Liver (tissue), 9 donors: ENCODE measurements around the gene LPGAT1. TPM values are rescaled to one million over a fixed set of nuclear protein-coding genes. Genes with fewer than 3 reads are reported as not detected.

ENCODE experiments used
- DNase-seq: peaks from one replicate; pipeline ENCODE4 v3.0.0-alpha.2; 2017; ENCODE audit warnings: low spot score
- H3K27ac ChIP-seq, 2 donors: one replicate each; pipeline ENCODE4 v1.7.0; 2013; ENCODE audit warnings: inconsistent platforms in 2 of 2, low read length in 2 of 2, control low read depth in 1 of 2, low read depth in 1 of 2, mild to moderate bottlenecking in 1 of 2
- H3K27me3 ChIP-seq, 4 donors: one replicate each; pipeline versions ENCODE4 v1.6.1 to v1.7.0; 2013; ENCODE audit warnings: low read length in 3 of 4, inconsistent platforms in 1 of 4, mild to moderate bottlenecking in 1 of 4, moderate library complexity in 1 of 4; ENCODE audit not compliant: control insufficient read depth in 4 of 4, insufficient read depth in 4 of 4
- H3K36me3 ChIP-seq, 4 donors: one replicate each; pipeline versions ENCODE4 v1.6.1 to v1.7.0; 2013; ENCODE audit warnings: low read length in 3 of 4, mild to moderate bottlenecking in 3 of 4, low read depth in 1 of 4, moderate library complexity in 1 of 4; ENCODE audit not compliant: control insufficient read depth in 4 of 4, insufficient read depth in 3 of 4
- H3K4me1 ChIP-seq, 4 donors: one replicate each; pipeline versions ENCODE4 v1.6.1 to v1.7.0; 2013; ENCODE audit warnings: low read length in 3 of 4, mild to moderate bottlenecking in 3 of 4, moderate library complexity in 1 of 4; ENCODE audit not compliant: control insufficient read depth in 4 of 4, insufficient read depth in 4 of 4
- H3K4me3 ChIP-seq, 3 donors: one replicate each; pipeline versions ENCODE4 v1.6.1 to v1.7.0; 2013; ENCODE audit warnings: low read length in 3 of 3, control low read depth in 1 of 3, low read depth in 1 of 3, mild to moderate bottlenecking in 1 of 3
- H3K9ac ChIP-seq, 2 donors: one replicate each; pipeline ENCODE4 v1.7.0; 2013; ENCODE audit warnings: low read length in 2 of 2, mild to moderate bottlenecking in 2 of 2, moderate library complexity in 2 of 2, control low read depth in 1 of 2, low read depth in 1 of 2
- H3K9me3 ChIP-seq, 4 donors: one replicate each; pipeline versions ENCODE4 v1.6.1 to v1.7.0; 2013; ENCODE audit warnings: low read length in 3 of 4; ENCODE audit not compliant: control insufficient read depth in 4 of 4
- EGR1 ChIP-seq, 2 donors: IDR thresholded peaks; 2 replicates each; pipeline ENCODE4 v1.6.1; 2016 to 2018; ENCODE audit warnings: antibody characterized with exemption in 2 of 2, low read depth in 2 of 2
- FOXA1 ChIP-seq: IDR thresholded peaks from 2 replicates; pipeline ENCODE4 v1.6.1; 2016; ENCODE audit warnings: antibody characterized with exemption
- FOXA2 ChIP-seq: IDR thresholded peaks from 2 replicates; pipeline ENCODE4 v1.6.1; 2016; ENCODE audit warnings: antibody characterized with exemption
- GABPA ChIP-seq, 2 donors: IDR thresholded peaks in 1 of 2; conservative IDR thresholded peaks in 1 of 2; 2 replicates each; pipeline ENCODE4 v1.6.1; 2016; ENCODE audit warnings: antibody characterized with exemption in 2 of 2, mild to moderate bottlenecking in 1 of 2, moderate library complexity in 1 of 2
- HNF4A ChIP-seq, 2 donors: conservative IDR thresholded peaks; 2 replicates each; pipeline ENCODE4 v1.6.1; 2016; ENCODE audit warnings: antibody characterized with exemption in 2 of 2, mild to moderate bottlenecking in 2 of 2
- HNF4G ChIP-seq: IDR thresholded peaks from 2 replicates; pipeline ENCODE4 v1.6.1; 2016; ENCODE audit warnings: antibody characterized with exemption
- JUND ChIP-seq, 2 donors: IDR thresholded peaks; 2 replicates each; pipeline ENCODE4 v1.6.1; 2016; ENCODE audit warnings: antibody characterized with exemption in 2 of 2
- NR2F2 ChIP-seq: IDR thresholded peaks from 2 replicates; pipeline ENCODE4 v1.6.1; 2016; ENCODE audit warnings: antibody characterized with exemption
- RAD21 ChIP-seq, 2 donors: IDR thresholded peaks; 2 replicates each; pipeline ENCODE4 v1.6.1; 2016; ENCODE audit warnings: antibody characterized with exemption in 2 of 2, mild to moderate bottlenecking in 2 of 2
- RXRA ChIP-seq, 2 donors: IDR thresholded peaks; 2 replicates each; pipeline ENCODE4 v1.6.1; 2017 to 2018; ENCODE audit warnings: antibody characterized with exemption in 2 of 2, mild to moderate bottlenecking in 1 of 2
- SP1 ChIP-seq: IDR thresholded peaks from 2 replicates; pipeline ENCODE4 v1.6.1; 2018; ENCODE audit warnings: antibody characterized with exemption, mild to moderate bottlenecking
- TAF1 ChIP-seq: conservative IDR thresholded peaks from 2 replicates; pipeline ENCODE4 v1.6.1; 2016; ENCODE audit warnings: antibody characterized with exemption, mild to moderate bottlenecking
- YY1 ChIP-seq: IDR thresholded peaks from 2 replicates; pipeline ENCODE4 v1.6.1; 2016; ENCODE audit warnings: antibody characterized with exemption, mild to moderate bottlenecking
- WGBS: extraction: QIAGEN DNeasy Blood & Tissue Kit; methylation state at CpG from one replicate; pipeline ENCODE4 v1.1.7; 2013; 5-methylcytosine and 5-hydroxymethylcytosine counted together
- polyA plus RNA-seq, 2 donors: library from polyadenylated mRNA; stranded (reverse) in 1 of 2; unstranded in 1 of 2; fragments of 200-250 nt in 1 of 2; fragments of >200 nt in 1 of 2; fragmentation: Nextera tagmentation in 1 of 2; extraction: Ambion mirVana in 1 of 2; gene quantifications; one replicate each; pipeline versions ENCODE4 v1.2.1 to v1.2.3, GENCODE V29; 2013 to 2015
- total RNA-seq, 2 donors: library from RNA; depleted of rRNA; stranded (reverse); fragments of >200 nt; gene quantifications; one replicate each; pipeline ENCODE4 v1.2.3, GENCODE V29; 2014
- TF ChIP-seq, protein P1 (sequence below): IDR thresholded peaks from 2 replicates; pipeline ENCODE4 v1.6.1; 2016; ENCODE audit warnings: antibody characterized with exemption
- TF ChIP-seq, protein P2 (sequence below): fragments of 150-350 bp; IDR thresholded peaks from 2 replicates; pipeline ENCODE4 v1.5.1; 2017; ENCODE audit warnings: improper control_type of control experiment, low read depth, low read length; ENCODE audit not compliant: missing input control
- TF ChIP-seq, protein P3 (sequence below): IDR thresholded peaks from 2 replicates; pipeline ENCODE4 v1.6.1; 2016; ENCODE audit warnings: antibody characterized with exemption
- TF ChIP-seq, protein P4 (sequence below): IDR thresholded peaks from 2 replicates; pipeline ENCODE4 v1.6.1; 2016; ENCODE audit warnings: antibody characterized with exemption, mild to moderate bottlenecking
- donor health status: healthy.
- donor health status: healthy.
- donor health status: healthy.
- donor health status: healthy.
- donor health status: healthy.

The LPGAT1 gene
- total and polyA plus RNA-seq, 4 donors: 11.6 to 53.8 (median 32.2) TPM

DNA sequence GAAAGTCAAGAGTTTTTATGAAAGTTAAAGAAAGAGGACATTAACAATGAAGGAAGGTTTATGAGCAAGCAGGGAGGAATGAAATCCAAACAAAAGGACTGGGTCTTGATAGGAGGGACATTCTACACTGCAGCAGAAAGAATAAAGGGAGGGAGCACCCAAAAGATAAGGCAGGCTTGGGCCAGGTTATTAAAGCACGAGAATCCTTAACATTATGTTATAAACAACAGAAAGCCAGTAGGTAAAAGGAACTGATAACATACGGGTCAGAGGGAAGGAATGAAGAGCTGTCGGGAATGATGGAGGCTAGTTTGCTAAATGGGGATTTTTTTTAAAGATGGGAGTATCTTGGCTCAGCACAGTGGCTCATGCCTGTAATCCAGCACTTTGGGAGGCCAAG lies 19.4 kb downstream of the LPGAT1 start:
- Histone ChIP-seq H3K27ac (no peak overlapping the region), H3K27me3 (no peaks in the 10 kb centered on the region), H3K9me3 (no peaks in the 10 kb centered on the region), H3K9ac (no peak overlapping the region), H3K36me3 (peaks cover 0 to 15% (median 1%) of the 10 kb centered on the region in 4 donors), H3K4me1 (peaks cover 0 to 20% (median 14%) of the 10 kb centered on the region in 4 donors), H3K4me3 (no peak overlapping the region)
- WGBS: 92% methylated on average over 3 of the region's 3 CpGs
- TF ChIP-seq, protein P1, sequence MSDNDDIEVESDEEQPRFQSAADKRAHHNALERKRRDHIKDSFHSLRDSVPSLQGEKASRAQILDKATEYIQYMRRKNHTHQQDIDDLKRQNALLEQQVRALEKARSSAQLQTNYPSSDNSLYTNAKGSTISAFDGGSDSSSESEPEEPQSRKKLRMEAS: no peak
- TF ChIP-seq, protein P2, sequence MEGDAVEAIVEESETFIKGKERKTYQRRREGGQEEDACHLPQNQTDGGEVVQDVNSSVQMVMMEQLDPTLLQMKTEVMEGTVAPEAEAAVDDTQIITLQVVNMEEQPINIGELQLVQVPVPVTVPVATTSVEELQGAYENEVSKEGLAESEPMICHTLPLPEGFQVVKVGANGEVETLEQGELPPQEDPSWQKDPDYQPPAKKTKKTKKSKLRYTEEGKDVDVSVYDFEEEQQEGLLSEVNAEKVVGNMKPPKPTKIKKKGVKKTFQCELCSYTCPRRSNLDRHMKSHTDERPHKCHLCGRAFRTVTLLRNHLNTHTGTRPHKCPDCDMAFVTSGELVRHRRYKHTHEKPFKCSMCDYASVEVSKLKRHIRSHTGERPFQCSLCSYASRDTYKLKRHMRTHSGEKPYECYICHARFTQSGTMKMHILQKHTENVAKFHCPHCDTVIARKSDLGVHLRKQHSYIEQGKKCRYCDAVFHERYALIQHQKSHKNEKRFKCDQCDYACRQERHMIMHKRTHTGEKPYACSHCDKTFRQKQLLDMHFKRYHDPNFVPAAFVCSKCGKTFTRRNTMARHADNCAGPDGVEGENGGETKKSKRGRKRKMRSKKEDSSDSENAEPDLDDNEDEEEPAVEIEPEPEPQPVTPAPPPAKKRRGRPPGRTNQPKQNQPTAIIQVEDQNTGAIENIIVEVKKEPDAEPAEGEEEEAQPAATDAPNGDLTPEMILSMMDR: no peak
- no peak for TF ChIP-seq RAD21 (IDR thresholded peaks at IDR 0.05)
- TF ChIP-seq YY1: no peak
- TF ChIP-seq, protein P3, sequence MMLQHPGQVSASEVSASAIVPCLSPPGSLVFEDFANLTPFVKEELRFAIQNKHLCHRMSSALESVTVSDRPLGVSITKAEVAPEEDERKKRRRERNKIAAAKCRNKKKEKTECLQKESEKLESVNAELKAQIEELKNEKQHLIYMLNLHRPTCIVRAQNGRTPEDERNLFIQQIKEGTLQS: no peak
- TF ChIP-seq JUND (IDR thresholded peaks at IDR 0.05): no peak
- TF ChIP-seq HNF4G: no peak
- DNase-seq: no peak

DNA sequence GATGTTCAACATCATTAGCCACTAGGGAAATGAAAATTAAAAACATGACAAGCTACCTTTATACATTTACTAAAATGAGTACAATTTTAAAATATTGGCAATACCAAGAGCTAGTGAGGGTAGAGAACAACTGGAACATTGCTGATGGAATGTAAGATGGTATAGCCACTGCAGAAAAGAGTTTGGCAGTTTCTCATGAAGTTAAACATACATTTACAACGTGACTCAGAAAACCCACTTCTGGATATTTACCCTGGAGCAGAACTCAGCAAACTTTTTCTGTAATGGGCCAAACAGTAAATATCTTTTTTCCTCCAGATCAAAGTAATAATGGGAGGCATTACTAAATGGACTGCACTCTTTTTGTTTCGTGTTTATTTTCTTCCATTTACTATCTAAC lies 22.1 kb downstream of the LPGAT1 start:
- 71% methylated on average over 2 of the region's 2 CpGs for WGBS
- H3K27me3 ChIP-seq: no peaks in the 10 kb centered on the region

More for the DNA sequence above, 22.1 kb downstream of the LPGAT1 start:
- TF ChIP-seq TAF1 (no peak), JUND (IDR thresholded peaks at IDR 0.05) (no peak), FOXA2 (no peak), HNF4G (no peak), SP1 (no peak), EGR1 (IDR thresholded peaks at IDR 0.05; ENCODE audit: low read depth in 2 of 2) (no peak), NR2F2 (no peak), RAD21 (IDR thresholded peaks at IDR 0.05) (no peak), HNF4A (conservative IDR thresholded peaks at IDR 0.05) (no peak), RXRA (IDR thresholded peaks at IDR 0.05) (no peak), FOXA1 (no peak), GABPA (IDR thresholded peaks at IDR 0.05 in 1 of 2, conservative IDR thresholded peaks at IDR 0.05 in 1 of 2) (no peak), YY1 (no peak)
- TF ChIP-seq, protein P4, sequence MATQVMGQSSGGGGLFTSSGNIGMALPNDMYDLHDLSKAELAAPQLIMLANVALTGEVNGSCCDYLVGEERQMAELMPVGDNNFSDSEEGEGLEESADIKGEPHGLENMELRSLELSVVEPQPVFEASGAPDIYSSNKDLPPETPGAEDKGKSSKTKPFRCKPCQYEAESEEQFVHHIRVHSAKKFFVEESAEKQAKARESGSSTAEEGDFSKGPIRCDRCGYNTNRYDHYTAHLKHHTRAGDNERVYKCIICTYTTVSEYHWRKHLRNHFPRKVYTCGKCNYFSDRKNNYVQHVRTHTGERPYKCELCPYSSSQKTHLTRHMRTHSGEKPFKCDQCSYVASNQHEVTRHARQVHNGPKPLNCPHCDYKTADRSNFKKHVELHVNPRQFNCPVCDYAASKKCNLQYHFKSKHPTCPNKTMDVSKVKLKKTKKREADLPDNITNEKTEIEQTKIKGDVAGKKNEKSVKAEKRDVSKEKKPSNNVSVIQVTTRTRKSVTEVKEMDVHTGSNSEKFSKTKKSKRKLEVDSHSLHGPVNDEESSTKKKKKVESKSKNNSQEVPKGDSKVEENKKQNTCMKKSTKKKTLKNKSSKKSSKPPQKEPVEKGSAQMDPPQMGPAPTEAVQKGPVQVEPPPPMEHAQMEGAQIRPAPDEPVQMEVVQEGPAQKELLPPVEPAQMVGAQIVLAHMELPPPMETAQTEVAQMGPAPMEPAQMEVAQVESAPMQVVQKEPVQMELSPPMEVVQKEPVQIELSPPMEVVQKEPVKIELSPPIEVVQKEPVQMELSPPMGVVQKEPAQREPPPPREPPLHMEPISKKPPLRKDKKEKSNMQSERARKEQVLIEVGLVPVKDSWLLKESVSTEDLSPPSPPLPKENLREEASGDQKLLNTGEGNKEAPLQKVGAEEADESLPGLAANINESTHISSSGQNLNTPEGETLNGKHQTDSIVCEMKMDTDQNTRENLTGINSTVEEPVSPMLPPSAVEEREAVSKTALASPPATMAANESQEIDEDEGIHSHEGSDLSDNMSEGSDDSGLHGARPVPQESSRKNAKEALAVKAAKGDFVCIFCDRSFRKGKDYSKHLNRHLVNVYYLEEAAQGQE: no peak
- TF ChIP-seq, protein P2: no peak
- TF ChIP-seq, protein P3: no peak
- TF ChIP-seq, protein P1: no peak
- H3K9ac ChIP-seq: no peak overlapping the region
- no peak for DNase-seq
- no peak overlapping the region for H3K27ac ChIP-seq
- H3K4me1 ChIP-seq: peaks cover 1 to 20% (median 9%) of the 10 kb centered on the region in 4 donors
- H3K4me3 ChIP-seq: no peak overlapping the region
- H3K9me3 ChIP-seq: no peaks in the 10 kb centered on the region
- peaks cover 0 to 15% (median 1%) of the 10 kb centered on the region in 4 donors for H3K36me3 ChIP-seq
